ENCODE results near the gene ARHGAP42.

- TF ChIP-seq CTCF (IDR thresholded peaks at IDR 0.05) (no peak), POLR2A (IDR thresholded peaks at IDR 0.05) (no peak)
These were observed 191.4 kb downstream of the ARHGAP42 start for GRCh38 chr11:100878474-100878873.

Measured in adrenal gland (tissue), 5 donors.